A673 (cell line): ENCODE measurements around the gene HEXIM2. TPM values are rescaled to one million over a fixed set of nuclear protein-coding genes. Genes with fewer than 3 reads are reported as not detected.

Experiments
- BruUV-seq: library from RNA; stranded (reverse); fragments of 400-500 nt; replicated peaks from 2 replicates; lab custom pipeline; 2021; lab: Mats Ljungman, UMichigan
- CTCF ChIA-PET: fragments of 300-600 bp; sonication (Branson Sonifier 250); formaldehyde crosslinking; loops from one replicate; lab custom pipeline; 2022; ENCODE audit warnings: antibody characterized with exemption; lab: Charles Lee
- POLR2A ChIA-PET: fragments of 300-600 bp; sonication (Branson Sonifier 250); formaldehyde crosslinking; loops from one replicate; lab custom pipeline; 2022; ENCODE audit warnings: antibody characterized with exemption; ENCODE audit not compliant: low non-redundant PET; lab: Charles Lee
- DNase-seq: peaks from one replicate; pipeline ENCODE4 v3.0.0-alpha.2; 2015; ENCODE audit warnings: low spot score
- H3K27ac ChIP-seq: fragments of 200-600 bp; sonication (generic); 2 replicates; pipeline ENCODE4 v1.5.1; 2016; ENCODE audit warnings: mixed run types, low read depth, mild to moderate bottlenecking, mixed read lengths, antibody characterized with exemption, low read length; ENCODE audit not compliant: poor library complexity, severe bottlenecking
- H3K27me3 ChIP-seq: fragments of 200-600 bp; sonication (generic); replicated peaks from 2 replicates; pipeline ENCODE4 v1.6.1; 2017; ENCODE audit warnings: mixed run types, low read depth, mild to moderate bottlenecking, mixed read lengths, antibody characterized with exemption, low read length; ENCODE audit not compliant: insufficient read depth, poor library complexity
- H3K36me3 ChIP-seq: fragments of 200-600 bp; sonication (generic); 2 replicates; pipeline ENCODE4 v1.6.1; 2016; ENCODE audit warnings: mixed run types, mild to moderate bottlenecking, mixed read lengths, antibody characterized with exemption, low read length; ENCODE audit not compliant: insufficient read depth, poor library complexity, severe bottlenecking
- H3K4me1 ChIP-seq: fragments of 200-600 bp; sonication (generic); 2 replicates; pipeline ENCODE4 v1.6.1; 2017; ENCODE audit warnings: mixed run types, mild to moderate bottlenecking, mixed read lengths, antibody characterized with exemption, low read length; ENCODE audit not compliant: insufficient read depth, poor library complexity, severe bottlenecking
- H3K4me3 ChIP-seq: fragments of 200-600 bp; sonication (generic); 2 replicates; pipeline ENCODE4 v1.5.1; 2016; ENCODE audit warnings: low read depth, mixed run types, mild to moderate bottlenecking, mixed read lengths, low read length; ENCODE audit not compliant: poor library complexity, severe bottlenecking
- H3K9me3 ChIP-seq: fragments of 200-600 bp; sonication (generic); 2 replicates; pipeline ENCODE4 v1.6.1; 2016; ENCODE audit warnings: mixed run types, low read depth, mild to moderate bottlenecking, mixed read lengths, antibody characterized with exemption, low read length; ENCODE audit not compliant: poor library complexity, severe bottlenecking
- EZH2 ChIP-seq: fragments of 200-600 bp; sonication (generic); IDR thresholded peaks from 2 replicates; pipeline ENCODE4 v1.6.1; 2017; ENCODE audit warnings: borderline replicate concordance, low read depth, mild to moderate bottlenecking, mixed read lengths, antibody characterized with exemption, low read length; ENCODE audit not compliant: poor library complexity, severe bottlenecking
- intact Hi-C: fragments of 100-400 bp; cut with micrococcal nuclease; formaldehyde crosslinking; loops from one replicate; pipeline ENCODE4 v1.10.0; 2022; ENCODE audit not compliant: unreplicated experiment
- total RNA-seq: library from RNA; stranded (reverse); gene quantifications from 2 replicates; pipeline ENCODE4 v1.2.3, GENCODE V29; 2021
- TF ChIP-seq, protein P1 (sequence below): fragments of 300-800, 200-600 bp; sonication (generic); conservative IDR thresholded peaks from 2 replicates; pipeline ENCODE4 v1.5.1; 2017; ENCODE audit warnings: low read depth, mild to moderate bottlenecking, antibody characterized with exemption, low read length, moderate library complexity, mixed read lengths

The HEXIM2 gene
- total RNA-seq, 1 experiment from 2014 or later: 4.8 TPM

DNA sequence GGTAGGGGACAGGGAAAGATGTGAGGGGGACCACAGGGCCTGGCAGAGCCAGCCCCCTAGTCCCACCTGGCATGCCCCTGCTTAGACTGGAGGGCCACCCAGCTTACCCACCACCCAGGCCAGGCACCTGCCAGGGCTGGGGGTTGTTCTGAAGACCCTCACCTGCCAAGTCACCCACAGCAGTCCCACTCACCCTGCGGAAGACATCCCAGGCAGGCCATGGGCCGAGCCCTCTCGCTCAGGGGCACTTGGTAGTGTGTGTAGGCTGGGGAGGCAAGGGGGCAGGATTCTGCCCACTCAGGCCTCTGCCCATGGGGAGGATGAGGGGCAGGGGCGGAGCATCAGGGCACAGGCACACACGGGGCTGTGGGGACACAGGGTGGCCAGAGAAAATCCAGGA lies 33.3 kb upstream of the HEXIM2 start:
- H3K27ac ChIP-seq: no peak overlapping the region
- POLR2A ChIA-PET: no interaction called here
- no peak overlapping the region for H3K4me3 ChIP-seq

DNA sequence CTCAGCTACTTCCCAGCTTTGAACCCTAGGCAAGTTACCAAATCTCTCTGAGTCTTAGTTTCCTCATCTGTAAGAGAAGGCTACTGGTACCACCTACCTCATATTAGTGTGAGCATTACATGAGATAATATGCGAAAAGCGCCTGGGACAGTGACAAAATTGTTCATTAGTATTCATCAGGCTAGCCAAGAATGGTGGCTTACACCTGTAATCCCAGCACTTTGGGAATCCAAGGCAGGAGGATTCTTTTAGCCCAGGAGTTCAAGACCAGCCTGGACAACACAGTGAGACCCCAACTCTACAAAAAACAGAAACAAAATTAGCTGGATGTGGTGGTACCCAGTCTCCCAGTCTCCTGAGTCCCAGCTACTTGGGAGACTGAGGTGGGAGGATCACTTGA lies 32.7 kb upstream of the HEXIM2 start:
- Histone ChIP-seq H3K27ac (no peak overlapping the region), H3K27me3 (no peaks in the 10 kb centered on the region), H3K4me1 (no peaks in the 10 kb centered on the region), H3K4me3 (no peak overlapping the region), H3K9me3 (no peaks in the 10 kb centered on the region), H3K36me3 (no peaks in the 10 kb centered on the region)
- no peak for DNase-seq
- ChIA-PET POLR2A (no interaction called here), CTCF (no interaction called here)
- intact Hi-C loops: no loop called here
- no TSS peak for BruUV-seq
- TF ChIP-seq, protein P1, sequence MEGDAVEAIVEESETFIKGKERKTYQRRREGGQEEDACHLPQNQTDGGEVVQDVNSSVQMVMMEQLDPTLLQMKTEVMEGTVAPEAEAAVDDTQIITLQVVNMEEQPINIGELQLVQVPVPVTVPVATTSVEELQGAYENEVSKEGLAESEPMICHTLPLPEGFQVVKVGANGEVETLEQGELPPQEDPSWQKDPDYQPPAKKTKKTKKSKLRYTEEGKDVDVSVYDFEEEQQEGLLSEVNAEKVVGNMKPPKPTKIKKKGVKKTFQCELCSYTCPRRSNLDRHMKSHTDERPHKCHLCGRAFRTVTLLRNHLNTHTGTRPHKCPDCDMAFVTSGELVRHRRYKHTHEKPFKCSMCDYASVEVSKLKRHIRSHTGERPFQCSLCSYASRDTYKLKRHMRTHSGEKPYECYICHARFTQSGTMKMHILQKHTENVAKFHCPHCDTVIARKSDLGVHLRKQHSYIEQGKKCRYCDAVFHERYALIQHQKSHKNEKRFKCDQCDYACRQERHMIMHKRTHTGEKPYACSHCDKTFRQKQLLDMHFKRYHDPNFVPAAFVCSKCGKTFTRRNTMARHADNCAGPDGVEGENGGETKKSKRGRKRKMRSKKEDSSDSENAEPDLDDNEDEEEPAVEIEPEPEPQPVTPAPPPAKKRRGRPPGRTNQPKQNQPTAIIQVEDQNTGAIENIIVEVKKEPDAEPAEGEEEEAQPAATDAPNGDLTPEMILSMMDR: no peak
- no peak for TF ChIP-seq EZH2

More for the DNA sequence above, 33.3 kb upstream of the HEXIM2 start:
- no peak for DNase-seq
- no peaks in the 10 kb centered on the region for H3K9me3 ChIP-seq
- no peak for TF ChIP-seq EZH2
- TF ChIP-seq, protein P1: no peak
- no TSS peak for BruUV-seq
- intact Hi-C loops: no loop called here
- H3K36me3 ChIP-seq: no peaks in the 10 kb centered on the region
- no peaks in the 10 kb centered on the region for H3K4me1 ChIP-seq
- H3K27me3 ChIP-seq: no peaks in the 10 kb centered on the region
- CTCF ChIA-PET: no interaction called here

DNA sequence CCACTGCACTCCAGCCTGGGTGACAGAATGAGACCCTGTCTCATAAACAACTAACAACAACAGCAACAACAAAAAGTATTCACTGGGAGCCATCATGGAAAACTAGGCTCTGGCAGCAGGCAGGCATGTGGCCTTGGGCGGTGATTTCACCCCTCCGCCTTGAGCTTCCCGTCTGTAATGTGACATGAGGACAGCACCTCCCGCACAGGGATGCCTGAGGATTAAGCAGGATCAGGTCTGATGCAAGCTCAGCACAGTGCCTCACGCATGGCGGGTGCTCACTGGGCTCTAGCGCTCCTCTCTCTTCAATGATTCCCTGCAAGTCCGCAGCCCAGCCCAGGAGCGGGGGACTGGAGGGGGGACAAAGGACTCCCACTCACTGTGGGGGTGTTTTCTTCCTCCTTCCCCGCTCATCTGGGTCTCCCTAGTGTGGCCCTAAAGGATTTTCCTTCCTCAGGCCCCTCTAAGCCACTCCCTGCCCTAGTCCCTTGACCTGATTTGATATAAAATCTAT lies 32.2 kb upstream of the HEXIM2 start:
- no peaks in the 10 kb centered on the region for H3K4me1 ChIP-seq
- no peak for DNase-seq
- no peak for TF ChIP-seq EZH2
- TF ChIP-seq, protein P1: no peak
- CTCF ChIA-PET: no interaction called here
- no peak overlapping the region for H3K27ac ChIP-seq
- POLR2A ChIA-PET: no interaction called here
- intact Hi-C loops: no loop called here
- H3K27me3 ChIP-seq: no peaks in the 10 kb centered on the region
- H3K36me3 ChIP-seq: no peaks in the 10 kb centered on the region
- no TSS peak for BruUV-seq
- no peak overlapping the region for H3K4me3 ChIP-seq
- no peaks in the 10 kb centered on the region for H3K9me3 ChIP-seq
